Keratinocyte (primary cell): ENCODE data around the gene MELTF.

Source experiments
- CTCF ChIP-seq, 3 experiments: IDR thresholded peaks in 1 of 3; conservative IDR thresholded peaks in 1 of 3; optimal IDR thresholded peaks in 1 of 3; 2 replicates in 2 of 3; 3 replicates in 1 of 3; pipeline versions ENCODE3 to v1.5.1; 2011; ENCODE audit warnings: low read length in 3 of 3, mild to moderate bottlenecking in 3 of 3, moderate library complexity in 2 of 3, control low read depth in 1 of 3, inconsistent platforms in 1 of 3; ENCODE audit not compliant: insufficient read depth in 2 of 3; ENCODE audit errors: extremely low read depth in 1 of 3
- EZH2 ChIP-seq: IDR thresholded peaks from one replicate; pipeline ENCODE4 v1.6.1; 2012; ENCODE audit warnings: inconsistent platforms, mild to moderate bottlenecking, low read length, moderate library complexity

GRCh38 chr3:197002701-197003454, 26.7 kb downstream of the MELTF start:
- TF ChIP-seq CTCF (optimal IDR thresholded peaks at IDR 0.05 in 1 of 3, IDR thresholded peaks at IDR 0.05 in 1 of 3, conservative IDR thresholded peaks at IDR 0.05 in 1 of 3; ENCODE audit: extremely low read depth in 1 of 3, insufficient read depth in 2 of 3, low read length in 3 of 3) (peak in 1 of 3 experiments; percentile 58), EZH2 (no peak)
